Stimulated activated CD4-positive, alpha-beta T cell treated with anti-CD3 and anti-CD28 coated beads, TNF-alpha, amount 100 ng/mL, for 48 hours (primary cell): ENCODE results near the gene SERTM2.

Experiments
- DNase-seq, 3 donors: peaks; one replicate each; pipeline ENCODE4 v3.0.0-alpha.2; 2020; ENCODE audit warnings: low read depth in 3 of 3

SERTM2 gene

DNA sequence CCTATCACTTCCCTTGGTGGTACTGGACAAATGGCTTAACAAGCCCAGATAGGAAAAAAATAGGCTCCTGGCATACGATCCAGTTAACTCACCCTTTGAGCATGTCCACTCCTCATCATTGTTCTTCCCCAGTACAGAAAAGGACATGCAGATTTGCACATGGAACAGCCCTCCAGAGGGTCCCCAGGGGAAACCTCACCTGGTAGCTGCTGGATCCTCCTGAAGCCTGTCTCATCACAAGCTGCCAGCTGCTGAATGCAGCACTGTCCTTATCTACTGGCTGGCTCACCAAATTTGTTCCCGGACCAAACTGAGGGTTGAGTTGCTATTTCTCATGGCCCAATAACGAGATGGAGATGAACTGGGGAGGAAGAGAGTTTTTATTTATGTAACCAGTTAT is 49.4 kb downstream of the SERTM2 start:
- no peak for DNase-seq

DNA sequence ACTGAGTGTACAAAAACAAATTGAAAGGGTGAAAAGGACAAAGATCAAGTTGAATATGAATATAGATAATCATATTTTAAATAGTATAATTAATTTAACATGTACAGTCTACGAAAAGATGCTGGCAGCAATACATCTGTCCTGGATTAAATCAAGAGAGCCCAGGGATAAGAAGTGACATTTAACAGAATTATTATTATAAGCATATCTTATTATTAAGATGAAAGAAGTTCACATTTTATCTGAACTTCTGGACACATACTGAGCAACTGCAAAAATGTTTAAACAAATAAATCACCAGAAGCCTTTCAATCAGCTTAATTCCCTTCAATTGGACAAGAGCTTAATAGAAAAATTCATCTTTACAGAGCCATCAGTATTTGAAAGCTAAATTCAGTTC is 50.4 kb downstream of the SERTM2 start:
- DNase-seq, result no peak

DNA sequence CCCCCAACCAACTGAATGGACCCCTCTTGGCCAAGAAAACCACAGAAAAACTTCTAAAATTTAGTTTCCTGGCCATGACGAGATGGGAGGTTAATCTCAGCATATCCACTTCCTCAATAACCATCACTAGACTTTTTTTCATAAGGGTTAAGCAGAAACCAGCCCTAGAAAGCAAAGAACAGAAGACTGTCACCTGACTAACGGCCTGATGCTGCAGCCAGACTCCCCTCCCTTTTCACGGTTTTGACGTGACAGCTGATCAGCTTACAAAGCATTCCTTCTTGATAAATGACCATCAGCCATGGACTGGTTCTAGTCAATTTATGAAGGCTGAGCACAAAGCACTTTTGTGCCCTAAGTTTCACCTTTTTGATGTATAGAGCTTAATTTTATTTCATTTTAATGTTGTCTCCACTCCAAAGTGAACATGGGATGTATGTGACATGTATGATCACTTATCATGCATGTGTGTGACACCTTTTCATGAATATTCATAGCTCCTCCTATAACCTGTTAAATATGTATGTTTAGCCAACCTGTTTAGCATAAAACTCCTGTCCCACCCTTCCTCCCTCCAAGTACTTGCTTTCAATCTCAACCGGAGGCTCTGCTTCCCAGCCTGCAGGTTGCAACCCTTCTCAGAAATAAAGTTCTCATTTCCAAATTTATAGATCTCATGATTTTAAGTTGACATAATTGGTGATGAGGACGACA is 56.3 kb downstream of the SERTM2 start:
- no peak for DNase-seq

DNA sequence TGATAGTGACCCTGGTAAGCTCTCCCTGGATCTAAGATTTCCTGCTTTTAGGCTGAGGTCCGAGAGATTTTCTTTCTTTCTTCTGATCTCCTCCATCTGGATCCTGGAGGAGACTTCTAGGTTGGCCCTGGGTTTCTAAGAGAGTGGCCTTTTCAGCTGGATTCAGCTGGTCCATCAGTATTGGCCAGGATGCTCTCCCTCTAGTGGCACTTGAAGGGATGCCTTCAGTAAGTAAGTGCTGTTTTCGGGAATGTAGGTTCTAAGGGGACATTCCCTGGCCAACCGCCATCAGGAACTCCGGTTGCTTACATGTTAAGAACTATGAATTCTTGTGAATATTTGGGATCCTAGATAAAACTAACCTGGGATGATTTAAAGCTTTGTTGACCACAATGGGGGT is 56.9 kb downstream of the SERTM2 start:
- DNase-seq, result no peak

DNA sequence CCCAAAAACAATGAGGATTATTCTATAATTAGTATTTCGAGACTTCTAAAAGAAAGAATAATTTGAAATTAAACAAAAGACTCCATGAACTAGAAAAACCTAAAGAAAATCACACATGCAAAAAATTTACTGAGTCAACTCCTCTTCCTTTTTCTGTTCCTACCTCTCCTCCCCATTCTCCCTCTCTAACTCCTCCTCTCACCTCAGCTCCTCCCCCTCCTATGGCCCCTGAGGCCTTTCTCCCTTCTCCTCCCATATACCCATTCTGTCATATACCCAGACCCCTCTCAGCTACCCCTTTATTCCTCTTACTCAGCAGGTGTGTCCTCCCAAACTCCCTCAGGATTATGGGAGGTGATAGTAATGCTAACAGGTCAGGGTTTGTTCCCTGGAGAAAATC is 57.4 kb downstream of the SERTM2 start:
- no peak for DNase-seq
